H9 (cell line): ENCODE data around the gene APBB2. TPM values are rescaled to one million over a fixed set of nuclear protein-coding genes. Genes with fewer than 3 reads are reported as not detected.

ENCODE experiments used
- DNase-seq: peaks from one replicate; pipeline ENCODE4 v3.0.0-alpha.2; 2017
- H2AFZ ChIP-seq: one replicate; pipeline ENCODE4 v1.6.1; 2013; ENCODE audit warnings: mild to moderate bottlenecking, low read length, control low read depth, moderate library complexity
- H2AK5ac ChIP-seq: 2 replicates; pipeline ENCODE4 v1.6.1; 2013; ENCODE audit warnings: low read length, control low read depth, mixed read lengths; ENCODE audit not compliant: insufficient read length
- H2BK120ac ChIP-seq: one replicate; pipeline ENCODE4 v1.6.1; 2013; ENCODE audit warnings: low read depth, mild to moderate bottlenecking, low read length, control low read depth, inconsistent platforms; ENCODE audit not compliant: poor library complexity, severe bottlenecking
- H2BK12ac ChIP-seq: 2 replicates; pipeline ENCODE4 v1.6.1; 2013; ENCODE audit warnings: low read length, control low read depth, mixed read lengths, low read depth; ENCODE audit not compliant: insufficient read length
- H2BK15ac ChIP-seq: 2 replicates; pipeline ENCODE4 v1.6.1; 2013; ENCODE audit warnings: low read depth, low read length, control low read depth
- H2BK20ac ChIP-seq: one replicate; pipeline ENCODE4 v1.6.1; 2013; ENCODE audit warnings: low read depth, mild to moderate bottlenecking, low read length, control low read depth, inconsistent platforms; ENCODE audit not compliant: poor library complexity, severe bottlenecking
- H2BK5ac ChIP-seq: 2 replicates; pipeline ENCODE4 v1.6.1; 2013; ENCODE audit warnings: low read length, control low read depth, mixed read lengths; ENCODE audit not compliant: insufficient read length
- H3K14ac ChIP-seq: 2 replicates; pipeline ENCODE4 v1.6.1; 2013; ENCODE audit warnings: low read length, control low read depth; ENCODE audit not compliant: insufficient read depth
- H3K18ac ChIP-seq: 2 replicates; pipeline ENCODE4 v1.6.1; 2013; ENCODE audit warnings: low read depth, mild to moderate bottlenecking, mixed read lengths, low read length, control low read depth; ENCODE audit not compliant: insufficient read length
- H3K23ac ChIP-seq: 2 replicates; pipeline ENCODE4 v1.6.1; 2013; ENCODE audit warnings: low read length, control low read depth, mixed read lengths, low read depth; ENCODE audit not compliant: insufficient read length
- H3K23me2 ChIP-seq: 2 replicates; pipeline ENCODE4 v1.6.1; 2013; ENCODE audit warnings: low read depth, mild to moderate bottlenecking, mixed read lengths, low read length, control low read depth; ENCODE audit not compliant: insufficient read length, poor library complexity, severe bottlenecking
- H3K27ac ChIP-seq: 2 replicates; pipeline ENCODE4 v1.5.1; 2013; ENCODE audit warnings: low read length, control low read depth, mixed read lengths, low read depth; ENCODE audit not compliant: insufficient read length
- H3K27me3 ChIP-seq: 2 replicates; pipeline ENCODE4 v1.6.1; 2013; ENCODE audit warnings: low read length, control low read depth, inconsistent platforms; ENCODE audit not compliant: insufficient read depth
- H3K4ac ChIP-seq: 2 replicates; pipeline ENCODE4 v1.6.1; 2013; ENCODE audit warnings: low read depth, mild to moderate bottlenecking, control low read depth, inconsistent platforms, low read length, moderate library complexity
- H3K4me1 ChIP-seq: 2 replicates; pipeline ENCODE4 v1.6.1; 2013; ENCODE audit warnings: low read length, control low read depth, inconsistent platforms; ENCODE audit not compliant: insufficient read depth
- H3K4me2 ChIP-seq: 2 replicates; pipeline ENCODE4 v1.6.1; 2013; ENCODE audit warnings: low read length, control low read depth, mixed read lengths; ENCODE audit not compliant: insufficient read length, insufficient read depth
- H3K56ac ChIP-seq: 2 replicates; pipeline ENCODE4 v1.6.1; 2013; ENCODE audit warnings: low read depth, mild to moderate bottlenecking, mixed read lengths, low read length, control low read depth; ENCODE audit not compliant: insufficient read length
- H3K79me1 ChIP-seq: 2 replicates; pipeline ENCODE4 v1.6.1; 2013; ENCODE audit warnings: low read depth, mild to moderate bottlenecking, moderate library complexity, low read length, control low read depth, inconsistent platforms; ENCODE audit not compliant: insufficient read depth, poor library complexity, severe bottlenecking
- H3K79me2 ChIP-seq: 2 replicates; pipeline ENCODE4 v1.6.1; 2013; ENCODE audit warnings: low read length, control low read depth, inconsistent platforms; ENCODE audit not compliant: insufficient read depth
- H3K9ac ChIP-seq: 2 replicates; pipeline ENCODE4 v1.6.1; 2013; ENCODE audit warnings: low read length, control low read depth, mixed read lengths; ENCODE audit not compliant: insufficient read length; ENCODE audit errors: extremely low read depth
- H3K9me3 ChIP-seq: one replicate; pipeline ENCODE4 v1.6.1; 2013; ENCODE audit warnings: low read depth, low read length, inconsistent platforms; ENCODE audit not compliant: control insufficient read depth
- H3T11ph ChIP-seq: one replicate; pipeline ENCODE4 v1.6.1; 2013; ENCODE audit warnings: mild to moderate bottlenecking, low read length, control low read depth, inconsistent platforms
- H4K20me1 ChIP-seq: one replicate; pipeline ENCODE4 v1.6.1; 2013; ENCODE audit not compliant: control insufficient read depth, insufficient read length, insufficient read depth
- H4K5ac ChIP-seq: 2 replicates; pipeline ENCODE4 v1.6.1; 2013; ENCODE audit warnings: low read depth, mild to moderate bottlenecking, mixed read lengths, low read length, control low read depth; ENCODE audit not compliant: insufficient read length
- H4K8ac ChIP-seq: replicated peaks from 2 replicates; pipeline ENCODE4 v1.6.1; 2013; ENCODE audit warnings: low read length, control low read depth, mixed read lengths, low read depth; ENCODE audit not compliant: insufficient read length
- H4K91ac ChIP-seq: 2 replicates; pipeline ENCODE4 v1.6.1; 2013; ENCODE audit warnings: low read depth, mild to moderate bottlenecking, moderate library complexity, mixed read lengths, low read length, control low read depth; ENCODE audit not compliant: insufficient read length
- H3K27ac Mint-ChIP-seq, 3 experiments: 2 replicates in 2 of 3; 3 replicates in 1 of 3; pipeline ENCODE4 v1.8.0; 2020 to 2021; ENCODE audit warnings: mixed read lengths in 3 of 3, mild to moderate bottlenecking in 1 of 3, moderate library complexity in 1 of 3
- H3K27me3 Mint-ChIP-seq: 2 replicates; pipeline ENCODE4 v1.8.0; 2021; ENCODE audit warnings: low read depth, mild to moderate bottlenecking, moderate library complexity, mixed read lengths
- H3K36me3 Mint-ChIP-seq, 3 experiments: 2 replicates in 2 of 3; 3 replicates in 1 of 3; pipeline ENCODE4 v1.8.0; 2020 to 2021; ENCODE audit warnings: low read depth in 3 of 3, mixed read lengths in 3 of 3; ENCODE audit not compliant: insufficient read depth in 1 of 3
- H3K4me1 Mint-ChIP-seq, 2 experiments: 2 replicates each; pipeline ENCODE4 v1.8.0; 2020; ENCODE audit warnings: mixed read lengths in 2 of 2
- H3K4me3 Mint-ChIP-seq, 2 experiments: 2 replicates in 1 of 2; 3 replicates in 1 of 2; pipeline ENCODE4 v1.8.0; 2020 to 2021; ENCODE audit warnings: mild to moderate bottlenecking in 2 of 2, mixed read lengths in 2 of 2, moderate library complexity in 1 of 2
- H3K9me3 Mint-ChIP-seq, 2 experiments: 2 replicates in 1 of 2; 3 replicates in 1 of 2; pipeline ENCODE4 v1.8.0; 2020; ENCODE audit warnings: mild to moderate bottlenecking in 2 of 2, mixed read lengths in 2 of 2, moderate library complexity in 1 of 2
- CTCF ChIP-seq: fragments of 200-600 bp; sonication (generic); conservative IDR thresholded peaks from 3 replicates; pipeline ENCODE4 v1.8.0; 2021; ENCODE audit warnings: antibody characterized with exemption, mild to moderate bottlenecking
- WGBS: extraction: QIAGEN DNeasy Blood & Tissue Kit; methylation state at CpG from one replicate; pipeline ENCODE4 v1.1.7; 2013; ENCODE audit warnings: missing lambda C conversion rate, low lambda C conversion rate, mixed read lengths; ENCODE audit not compliant: insufficient read length; ENCODE audit errors: extremely low coverage; 5-methylcytosine and 5-hydroxymethylcytosine counted together
- total RNA-seq: library from RNA; stranded (reverse); gene quantifications from 2 replicates; pipeline ENCODE4 v1.2.1, GENCODE V29; 2021

APBB2 gene
- total RNA-seq, 1 experiment from 2014 or later = 39.6 TPM

GRCh38 chr4:41137879-41138278 lies 76.5 kb downstream of the APBB2 start:
- Histone ChIP-seq H2BK5ac (no peak overlapping the region), H3K23me2 (peaks cover 3% of the 10 kb centered on the region), H3T11ph (no peak overlapping the region), H3K4ac (no peak overlapping the region), H2BK20ac (no peak overlapping the region), H4K20me1 (no peaks in the 10 kb centered on the region), H2BK15ac (no peak overlapping the region), H2AFZ (no peak overlapping the region), H4K91ac (no peak overlapping the region), H3K9ac (no peak overlapping the region), H3K18ac (no peak overlapping the region), H4K8ac (no peak overlapping the region), H3K79me2 (no peaks in the 10 kb centered on the region), H3K27me3 (no peaks in the 10 kb centered on the region), H2AK5ac (no peak overlapping the region), H4K5ac (no peak overlapping the region), H2BK120ac (no peak overlapping the region), H3K9me3 (no peaks in the 10 kb centered on the region), H3K4me1 (peaks cover 8% of the 10 kb centered on the region; the same call in 1 of the 2 replicates), H3K27ac (no peak overlapping the region), H3K79me1 (no peaks in the 10 kb centered on the region), H3K4me2 (no peak overlapping the region), H2BK12ac (no peak overlapping the region), H3K56ac (no peak overlapping the region), H3K23ac (no peak overlapping the region), H3K14ac (no peak overlapping the region)
- H3K9me3 Mint-ChIP-seq = no peaks in the 10 kb centered on the region; a peak in 2 of 5 replicates
- no peak overlapping the region for H3K27ac Mint-ChIP-seq
- peaks cover 33 to 36% of the 10 kb centered on the region in 2 experiments for H3K4me1 Mint-ChIP-seq
- H3K27me3 Mint-ChIP-seq = no peaks in the 10 kb centered on the region
- peaks cover 4 to 16% (median 14%) of the 10 kb centered on the region in 3 experiments; a peak in 5 of 7 replicates for H3K36me3 Mint-ChIP-seq
- DNase-seq = no peak
- no peak overlapping the region for H3K4me3 Mint-ChIP-seq
- no CpG with 5 or more reads among the region's 7 CpGs for WGBS
- TF ChIP-seq CTCF = no peak
